ENCODE measurements around the gene EFCAB11.
"Not testable (repeated sequence)": the region's sequence is repeated elsewhere in the genome, so short reads cannot be mapped to it uniquely, and the experiment has no call there.

EFCAB11 gene

DNA sequence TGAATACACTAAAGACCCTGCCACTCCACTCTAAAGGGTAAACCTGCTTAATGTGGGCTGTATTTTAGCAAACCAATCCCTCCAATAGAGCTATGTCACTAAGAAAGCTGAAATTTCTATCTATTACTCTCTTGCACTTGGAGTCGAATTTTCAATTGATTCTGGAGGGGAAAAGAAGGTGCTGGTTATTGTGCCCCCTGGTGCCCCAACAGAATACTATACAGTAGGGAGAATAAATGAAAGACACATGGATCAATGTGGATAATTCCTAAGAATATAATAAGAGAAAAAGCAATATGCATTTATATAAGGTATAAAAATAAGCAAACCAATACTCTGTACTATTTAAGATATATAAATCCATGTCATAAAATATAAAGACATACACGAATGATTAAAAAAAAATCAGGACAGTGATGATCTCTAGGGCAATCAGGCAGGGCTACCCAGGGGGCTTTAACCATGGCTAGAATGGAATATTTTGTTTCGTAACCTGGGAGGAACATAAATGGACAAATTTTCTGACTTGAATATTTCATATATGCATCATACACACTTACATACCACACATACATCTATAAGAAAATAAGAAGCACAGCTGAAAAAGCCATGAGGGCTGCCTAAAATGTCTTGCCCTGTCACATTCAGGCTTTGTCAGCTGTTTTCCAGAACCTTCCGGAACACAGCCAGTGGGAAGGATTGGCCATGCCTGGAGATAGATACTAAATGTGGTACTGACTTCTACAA lies 54.4 kb downstream of the EFCAB11 start:
- H3K4me1 ChIP-seq (ENCODE audit: control insufficient read depth, low read length): no peaks in the 10 kb centered on the region
- H3K36me3 ChIP-seq (ENCODE audit: control insufficient read depth, low read length): no peaks in the 10 kb centered on the region
- no peaks in the 10 kb centered on the region for H3K79me2 ChIP-seq (ENCODE audit: control insufficient read depth, low read length)
- H3K4me2 ChIP-seq (ENCODE audit: low read length): no peak overlapping the region
- H3K9me3 ChIP-seq (ENCODE audit: control insufficient read depth, insufficient read depth, low read length): no peaks in the 10 kb centered on the region
- H3K27me3 ChIP-seq (ENCODE audit: control insufficient read depth, low read length): no peaks in the 10 kb centered on the region
- H4K20me1 ChIP-seq (ENCODE audit: control insufficient read depth, insufficient read depth, low read depth, low read length): no peaks in the 10 kb centered on the region
- no peak overlapping the region for H3K4me3 ChIP-seq (ENCODE audit: low read length)
- TF ChIP-seq, protein P1, sequence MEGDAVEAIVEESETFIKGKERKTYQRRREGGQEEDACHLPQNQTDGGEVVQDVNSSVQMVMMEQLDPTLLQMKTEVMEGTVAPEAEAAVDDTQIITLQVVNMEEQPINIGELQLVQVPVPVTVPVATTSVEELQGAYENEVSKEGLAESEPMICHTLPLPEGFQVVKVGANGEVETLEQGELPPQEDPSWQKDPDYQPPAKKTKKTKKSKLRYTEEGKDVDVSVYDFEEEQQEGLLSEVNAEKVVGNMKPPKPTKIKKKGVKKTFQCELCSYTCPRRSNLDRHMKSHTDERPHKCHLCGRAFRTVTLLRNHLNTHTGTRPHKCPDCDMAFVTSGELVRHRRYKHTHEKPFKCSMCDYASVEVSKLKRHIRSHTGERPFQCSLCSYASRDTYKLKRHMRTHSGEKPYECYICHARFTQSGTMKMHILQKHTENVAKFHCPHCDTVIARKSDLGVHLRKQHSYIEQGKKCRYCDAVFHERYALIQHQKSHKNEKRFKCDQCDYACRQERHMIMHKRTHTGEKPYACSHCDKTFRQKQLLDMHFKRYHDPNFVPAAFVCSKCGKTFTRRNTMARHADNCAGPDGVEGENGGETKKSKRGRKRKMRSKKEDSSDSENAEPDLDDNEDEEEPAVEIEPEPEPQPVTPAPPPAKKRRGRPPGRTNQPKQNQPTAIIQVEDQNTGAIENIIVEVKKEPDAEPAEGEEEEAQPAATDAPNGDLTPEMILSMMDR (IDR thresholded peaks at IDR 0.05; ENCODE audit: low read depth, low read length, poor library complexity, severe bottlenecking): peak; percentile 44
- TF ChIP-seq EZH2phosphoT487 (IDR thresholded peaks at IDR 0.05; ENCODE audit: borderline replicate concordance, low read length): no peak
- no peak overlapping the region for H3K27ac ChIP-seq (ENCODE audit: low read depth, low read length)
- no peaks in the 10 kb centered on the region for H3K9me2 ChIP-seq (replicated peaks; ENCODE audit: control insufficient read depth, low read length)
- no peaks in the 10 kb centered on the region for H3F3A ChIP-seq (ENCODE audit: control insufficient read depth, insufficient read depth)

GRCh38 chr14:89899291-89899690 lies 55.2 kb downstream of the EFCAB11 start:
- Histone ChIP-seq H3K27ac (ENCODE audit: low read depth, low read length) (no peak overlapping the region), H3K9me3 (ENCODE audit: control insufficient read depth, insufficient read depth, low read length) (no peaks in the 10 kb centered on the region)
- TF ChIP-seq EZH2phosphoT487 (IDR thresholded peaks at IDR 0.05; ENCODE audit: borderline replicate concordance, low read length): no peak
- TF ChIP-seq, protein P1 (IDR thresholded peaks at IDR 0.05; ENCODE audit: low read depth, low read length, poor library complexity, severe bottlenecking): no peak

DNA sequence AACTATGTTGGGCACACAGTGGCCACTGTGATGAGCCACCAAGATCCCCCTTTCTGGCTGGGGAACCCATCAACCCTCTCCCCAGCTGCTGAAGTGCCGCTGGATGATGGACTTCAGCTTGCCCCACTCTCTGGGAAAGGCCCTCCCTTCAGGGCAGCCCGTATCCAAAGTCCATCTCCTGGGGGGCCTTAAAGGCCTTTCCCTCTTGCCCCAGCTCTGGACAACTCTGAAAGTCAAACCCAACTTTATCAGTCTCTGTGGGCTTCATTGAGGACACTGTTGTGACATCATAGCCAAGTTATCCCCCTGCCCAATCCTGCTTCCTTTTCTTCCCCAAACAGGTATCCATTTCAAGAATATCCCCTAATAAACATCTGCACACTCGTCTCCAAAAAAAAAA lies 61.1 kb downstream of the EFCAB11 start:
- H3F3A ChIP-seq (ENCODE audit: control insufficient read depth, insufficient read depth); H3K79me2 ChIP-seq (ENCODE audit: control insufficient read depth, low read length); H3K9me2 ChIP-seq (replicated peaks; ENCODE audit: control insufficient read depth, low read length); H3K9me3 ChIP-seq (ENCODE audit: control insufficient read depth, insufficient read depth, low read length); H3K4me2 ChIP-seq (ENCODE audit: low read length); H3K27ac ChIP-seq (ENCODE audit: low read depth, low read length); H3K36me3 ChIP-seq (ENCODE audit: control insufficient read depth, low read length); H3K4me3 ChIP-seq (ENCODE audit: low read length); H3K27me3 ChIP-seq (ENCODE audit: control insufficient read depth, low read length); H3K4me1 ChIP-seq (ENCODE audit: control insufficient read depth, low read length); H4K20me1 ChIP-seq (ENCODE audit: control insufficient read depth, insufficient read depth, low read depth, low read length): not testable (repeated sequence)

More at GRCh38 chr14:89899291-89899690, 55.2 kb downstream of the EFCAB11 start:
- H3K4me2 ChIP-seq (ENCODE audit: low read length): no peak overlapping the region
- no peaks in the 10 kb centered on the region for H3K36me3 ChIP-seq (ENCODE audit: control insufficient read depth, low read length)
- H3K9me2 ChIP-seq (replicated peaks; ENCODE audit: control insufficient read depth, low read length): no peaks in the 10 kb centered on the region
- no peaks in the 10 kb centered on the region for H3K27me3 ChIP-seq (ENCODE audit: control insufficient read depth, low read length)
- H3K4me1 ChIP-seq (ENCODE audit: control insufficient read depth, low read length): no peaks in the 10 kb centered on the region
- H3F3A ChIP-seq (ENCODE audit: control insufficient read depth, insufficient read depth): no peaks in the 10 kb centered on the region
- no peaks in the 10 kb centered on the region for H4K20me1 ChIP-seq (ENCODE audit: control insufficient read depth, insufficient read depth, low read depth, low read length)
- H3K4me3 ChIP-seq (ENCODE audit: low read length): no peak overlapping the region
- H3K79me2 ChIP-seq (ENCODE audit: control insufficient read depth, low read length): no peaks in the 10 kb centered on the region

DNA sequence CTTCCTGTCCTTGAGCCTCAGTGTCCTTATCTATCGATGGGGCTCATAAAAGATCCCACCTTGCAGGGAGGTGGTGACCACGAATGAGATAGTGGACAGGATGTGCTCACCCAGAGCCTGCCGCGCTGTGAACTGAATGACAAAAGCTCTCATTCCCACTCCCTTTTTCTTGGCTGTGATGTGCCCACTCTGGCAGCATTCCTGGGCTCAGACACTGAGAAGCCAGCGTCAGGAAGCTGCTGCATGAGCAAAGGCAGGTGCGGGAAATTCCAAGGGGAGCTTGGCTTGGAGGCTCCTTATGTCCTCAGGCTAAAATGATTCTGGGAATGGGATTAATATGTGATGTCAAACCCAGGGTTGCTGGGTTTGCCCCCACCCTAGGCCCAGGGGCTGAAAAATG lies 61.6 kb downstream of the EFCAB11 start:
- no peaks in the 10 kb centered on the region for H3K36me3 ChIP-seq (ENCODE audit: control insufficient read depth, low read length)
- no peak overlapping the region for H3K27ac ChIP-seq (ENCODE audit: low read depth, low read length)
- no peak overlapping the region for H3K4me2 ChIP-seq (ENCODE audit: low read length)
- H4K20me1 ChIP-seq (ENCODE audit: control insufficient read depth, insufficient read depth, low read depth, low read length): no peaks in the 10 kb centered on the region
- H3K9me2 ChIP-seq (replicated peaks; ENCODE audit: control insufficient read depth, low read length): no peaks in the 10 kb centered on the region
- H3K4me1 ChIP-seq (ENCODE audit: control insufficient read depth, low read length): no peaks in the 10 kb centered on the region
- H3K79me2 ChIP-seq (ENCODE audit: control insufficient read depth, low read length): no peaks in the 10 kb centered on the region
- no peak overlapping the region for H3K4me3 ChIP-seq (ENCODE audit: low read length)
- no peaks in the 10 kb centered on the region for H3K9me3 ChIP-seq (ENCODE audit: control insufficient read depth, insufficient read depth, low read length)
- TF ChIP-seq, protein P1 (IDR thresholded peaks at IDR 0.05; ENCODE audit: low read depth, low read length, poor library complexity, severe bottlenecking): no peak
- TF ChIP-seq EZH2phosphoT487 (IDR thresholded peaks at IDR 0.05; ENCODE audit: borderline replicate concordance, low read length): no peak
- no peaks in the 10 kb centered on the region for H3K27me3 ChIP-seq (ENCODE audit: control insufficient read depth, low read length)
- no peaks in the 10 kb centered on the region for H3F3A ChIP-seq (ENCODE audit: control insufficient read depth, insufficient read depth)

DNA sequence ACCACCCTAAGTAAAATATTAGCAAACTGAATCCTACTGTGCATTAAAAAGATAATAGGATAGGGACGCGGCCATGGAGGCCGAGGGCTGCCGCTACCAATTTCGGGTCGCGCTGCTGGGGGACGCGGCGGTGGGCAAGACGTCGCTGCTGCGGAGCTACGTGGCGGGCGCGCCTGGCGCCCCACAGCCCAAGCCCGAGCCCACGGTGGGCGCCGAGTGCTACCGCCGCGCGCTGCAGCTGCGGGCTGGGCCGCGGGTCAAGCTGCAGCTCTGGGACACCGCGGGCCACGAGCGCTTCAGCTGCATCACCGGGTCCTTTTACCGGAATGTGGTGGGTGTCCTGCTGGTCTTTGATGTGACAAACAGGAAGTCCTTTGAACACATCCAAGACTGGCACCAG lies 62.8 kb downstream of the EFCAB11 start:
- H4K20me1 ChIP-seq (ENCODE audit: control insufficient read depth, insufficient read depth, low read depth, low read length); H3K27ac ChIP-seq (ENCODE audit: low read depth, low read length); H3K4me3 ChIP-seq (ENCODE audit: low read length); H3K9me3 ChIP-seq (ENCODE audit: control insufficient read depth, insufficient read depth, low read length); H3K4me1 ChIP-seq (ENCODE audit: control insufficient read depth, low read length); H3K36me3 ChIP-seq (ENCODE audit: control insufficient read depth, low read length); H3K27me3 ChIP-seq (ENCODE audit: control insufficient read depth, low read length); H3K79me2 ChIP-seq (ENCODE audit: control insufficient read depth, low read length); H3F3A ChIP-seq (ENCODE audit: control insufficient read depth, insufficient read depth); H3K4me2 ChIP-seq (ENCODE audit: low read length); H3K9me2 ChIP-seq (replicated peaks; ENCODE audit: control insufficient read depth, low read length): not testable (repeated sequence)
